Measurements from ENCODE around the gene ZNF821. TPM values are rescaled to one million over a fixed set of nuclear protein-coding genes. Genes with fewer than 3 reads are reported as not detected.

Gene ZNF821
- total RNA-seq, 1 experiment from 2014 or later = 10.8 TPM

Other genes starting within 250 kb of the ZNF821 start
- 8.6 and 10.9 TPM in 2 replicates for gene PHLPP2, start 159.5 kb downstream of the ZNF821 start, total RNA-seq (2014; rRNA removed; shearing (Covaris generic))
- gene AP1G1, start 75.3 kb downstream of the ZNF821 start, total RNA-seq (2014; rRNA removed; shearing (Covaris generic)) = 54.3 and 57.2 TPM in 2 replicates
- 12.3 and 14.1 TPM in 2 replicates for gene ATXN1L, start 38.2 kb downstream of the ZNF821 start, total RNA-seq (2014; rRNA removed; shearing (Covaris generic))
- 115 and 136 TPM in 2 replicates for gene IST1, start 11.3 kb upstream of the ZNF821 start, total RNA-seq (2014; rRNA removed; shearing (Covaris generic))
- not detected in 2 replicates for gene PKD1L3, start 116.2 kb upstream of the ZNF821 start, total RNA-seq (2014; rRNA removed; shearing (Covaris generic))
- gene DHODH, start 124.6 kb upstream of the ZNF821 start, total RNA-seq (2014; rRNA removed; shearing (Covaris generic)) = 13.0 and 13.1 TPM in 2 replicates
- not detected in 2 replicates for gene HP, start 170.3 kb upstream of the ZNF821 start, total RNA-seq (2014; rRNA removed; shearing (Covaris generic))
- not detected in 2 replicates for gene HPR, start 179.0 kb upstream of the ZNF821 start, total RNA-seq (2014; rRNA removed; shearing (Covaris generic))
- 4.1 and 7.5 TPM in 2 replicates for gene TXNL4B, start 209.4 kb upstream of the ZNF821 start, total RNA-seq (2014; rRNA removed; shearing (Covaris generic))
- gene DHX38, start 209.7 kb upstream of the ZNF821 start, total RNA-seq (2014; rRNA removed; shearing (Covaris generic)) = 45.2 and 46.5 TPM in 2 replicates